GM12865 (cell line): ENCODE data around the gene GFAP.

ENCODE experiments used
- DNase-seq: peaks from one replicate; pipeline ENCODE4 v3.0.0; 2010; ENCODE audit warnings: low read depth
- H3K4me3 ChIP-seq: 2 replicates; pipeline ENCODE4 v1.5.1; 2011; ENCODE audit warnings: mild to moderate bottlenecking, low read depth, low read length, control low read depth
- TF ChIP-seq, protein P1 (sequence below): IDR thresholded peaks from 2 replicates; pipeline ENCODE4 v1.5.1; 2011; ENCODE audit warnings: low read length, control low read depth, low read depth, inconsistent platforms; ENCODE audit not compliant: insufficient read depth; ENCODE audit errors: missing control alignments

GFAP gene

DNA sequence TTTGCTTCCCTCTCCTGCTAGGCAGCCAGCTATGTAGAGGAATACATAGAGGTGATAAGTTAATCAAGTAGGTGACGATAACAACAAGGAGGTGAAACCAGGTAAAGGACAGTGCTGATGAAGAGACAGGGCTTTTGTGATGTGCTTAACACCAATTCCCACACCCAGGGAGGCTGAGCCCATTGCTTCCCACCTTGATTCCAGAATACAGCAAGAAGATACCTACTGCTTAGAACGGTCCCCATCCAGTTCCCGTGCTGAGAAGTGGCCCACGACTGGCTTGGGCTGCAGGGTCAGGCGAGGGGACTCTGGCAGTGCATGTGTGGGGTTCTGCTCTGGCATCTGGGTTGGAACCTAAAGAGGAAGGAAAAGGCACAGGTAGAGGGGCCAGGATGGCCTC, 16.1 kb upstream of the GFAP start:
- no peak overlapping the region for H3K4me3 ChIP-seq
- no peak for DNase-seq
- TF ChIP-seq, protein P1, sequence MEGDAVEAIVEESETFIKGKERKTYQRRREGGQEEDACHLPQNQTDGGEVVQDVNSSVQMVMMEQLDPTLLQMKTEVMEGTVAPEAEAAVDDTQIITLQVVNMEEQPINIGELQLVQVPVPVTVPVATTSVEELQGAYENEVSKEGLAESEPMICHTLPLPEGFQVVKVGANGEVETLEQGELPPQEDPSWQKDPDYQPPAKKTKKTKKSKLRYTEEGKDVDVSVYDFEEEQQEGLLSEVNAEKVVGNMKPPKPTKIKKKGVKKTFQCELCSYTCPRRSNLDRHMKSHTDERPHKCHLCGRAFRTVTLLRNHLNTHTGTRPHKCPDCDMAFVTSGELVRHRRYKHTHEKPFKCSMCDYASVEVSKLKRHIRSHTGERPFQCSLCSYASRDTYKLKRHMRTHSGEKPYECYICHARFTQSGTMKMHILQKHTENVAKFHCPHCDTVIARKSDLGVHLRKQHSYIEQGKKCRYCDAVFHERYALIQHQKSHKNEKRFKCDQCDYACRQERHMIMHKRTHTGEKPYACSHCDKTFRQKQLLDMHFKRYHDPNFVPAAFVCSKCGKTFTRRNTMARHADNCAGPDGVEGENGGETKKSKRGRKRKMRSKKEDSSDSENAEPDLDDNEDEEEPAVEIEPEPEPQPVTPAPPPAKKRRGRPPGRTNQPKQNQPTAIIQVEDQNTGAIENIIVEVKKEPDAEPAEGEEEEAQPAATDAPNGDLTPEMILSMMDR: no peak

DNA sequence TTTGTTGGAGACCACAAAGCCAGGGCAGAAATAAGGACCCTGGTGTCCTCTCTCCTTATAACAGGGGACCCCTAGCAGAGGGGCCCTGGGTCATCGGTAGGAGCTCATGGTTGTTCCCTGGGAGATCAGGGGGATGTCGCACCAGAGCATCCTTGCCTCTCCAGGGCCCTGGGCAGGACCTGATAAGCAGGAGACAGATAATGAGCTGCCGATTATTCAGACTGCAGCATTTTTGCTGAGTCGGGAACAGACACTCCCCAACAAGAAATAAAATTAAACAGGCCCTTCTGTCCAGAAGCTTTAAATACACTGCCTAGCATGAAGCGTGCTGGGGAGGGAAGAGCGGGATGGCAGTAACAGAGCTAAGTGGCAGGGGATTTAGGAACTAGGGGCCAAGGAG, 15.4 kb upstream of the GFAP start:
- DNase-seq: no peak
- no peak overlapping the region for H3K4me3 ChIP-seq
- TF ChIP-seq, protein P1: no peak

- no peak overlapping the region for H3K4me3 ChIP-seq
- TF ChIP-seq, protein P1: no peak
- DNase-seq: no peak
Measured at GRCh38 chr17:44928950-44929720, 13.8 kb upstream of the GFAP start.

- no peak for DNase-seq
- TF ChIP-seq, protein P1: no peak
- H3K4me3 ChIP-seq: no peak overlapping the region
Measured at GRCh38 chr17:44928136-44928535, 12.8 kb upstream of the GFAP start.

GRCh38 chr17:44927696-44928095, 12.4 kb upstream of the GFAP start:
- TF ChIP-seq, protein P1: no peak
- DNase-seq: no peak
- no peak overlapping the region for H3K4me3 ChIP-seq

DNA sequence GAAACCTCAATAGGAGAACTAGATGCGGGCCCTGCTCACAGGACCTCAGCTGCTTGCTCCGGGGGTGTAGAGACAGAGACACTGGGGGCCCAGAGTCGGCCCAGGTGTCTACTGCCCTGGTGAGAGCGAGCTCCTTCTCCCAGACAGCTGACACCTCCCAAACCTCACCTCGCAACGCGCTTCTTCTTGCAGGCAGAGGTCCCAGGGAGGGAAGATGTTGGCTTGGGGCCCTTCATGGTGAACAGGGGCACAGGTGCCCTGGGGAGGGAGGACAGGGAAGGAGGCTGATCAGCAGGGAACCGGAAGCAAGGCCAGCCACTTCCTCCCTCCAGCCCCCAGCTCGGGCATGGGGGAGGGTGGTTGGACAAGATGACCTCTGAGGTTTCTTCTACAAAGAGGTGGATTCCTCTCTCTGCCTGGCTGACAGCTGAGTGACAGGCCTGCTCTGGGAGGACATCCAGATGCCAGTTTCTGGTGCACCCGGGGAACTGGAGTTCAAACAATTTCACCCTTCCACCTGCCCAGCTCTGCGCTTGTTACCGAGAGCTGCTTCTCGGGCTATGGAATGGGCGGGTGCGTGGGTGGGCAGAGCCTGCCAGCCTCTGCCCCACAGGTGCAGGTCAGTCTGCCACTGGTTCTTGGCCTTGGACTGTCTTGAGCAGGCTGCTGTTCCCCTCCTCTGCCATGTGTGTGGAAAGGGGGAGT, 11.7 kb upstream of the GFAP start:
- TF ChIP-seq, protein P1: no peak
- no peak overlapping the region for H3K4me3 ChIP-seq
- DNase-seq: no peak
